ENCODE data around the gene TMEM9. TPM values are rescaled to one million over a fixed set of nuclear protein-coding genes. Genes with fewer than 3 reads are reported as not detected.

Gene TMEM9
- total and polyA plus RNA-seq, 4 donors = 94.4 to 179 (median 141) TPM

DNA sequence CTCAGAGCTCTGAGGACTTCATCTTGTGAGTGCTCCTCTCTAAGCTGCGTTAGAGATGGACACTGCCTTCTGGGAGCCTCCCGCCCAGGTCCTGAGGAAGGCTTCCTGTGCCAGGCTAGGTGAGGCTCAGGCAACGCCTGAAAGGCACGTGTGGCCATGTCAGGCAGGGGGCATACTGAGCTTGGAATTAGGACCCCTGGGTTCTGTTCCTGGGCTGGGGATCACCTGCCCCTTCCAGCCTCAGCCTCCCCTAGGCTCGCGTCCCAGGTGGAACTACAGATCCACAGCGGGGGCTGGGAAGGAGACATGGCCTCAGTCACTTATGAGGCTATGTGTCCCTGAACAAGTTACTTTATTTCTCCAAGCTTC is 17.3 kb downstream of the TMEM9 start:
- Histone ChIP-seq H3K36me3 (ENCODE audit: control insufficient read depth, insufficient read depth, low read length) (peaks cover 78% of the 10 kb centered on the region), H3K27ac (ENCODE audit: low read depth, low read length) (no peak overlapping the region), H3K4me3 (ENCODE audit: low read depth, low read length) (no peak overlapping the region), H3K27me3 (ENCODE audit: control insufficient read depth, insufficient read depth, low read length) (no peaks in the 10 kb centered on the region), H3K4me1 (ENCODE audit: control insufficient read depth, insufficient read depth, low read length) (peaks cover 21% of the 10 kb centered on the region), H3K9me3 (ENCODE audit: control insufficient read depth, insufficient read depth, low read length) (no peaks in the 10 kb centered on the region)
- 92% methylated on average over 6 of the region's 7 CpGs for WGBS (ENCODE audit: insufficient coverage)
- no peak for DNase-seq (ENCODE audit: low read depth in 4 of 6, low spot score in 6 of 6)

GRCh38 chr1:201136355-201137023 is 17.8 kb downstream of the TMEM9 start:
- no peaks in the 10 kb centered on the region for H3K9me3 ChIP-seq (ENCODE audit: control insufficient read depth, insufficient read depth, low read length)
- H3K4me1 ChIP-seq (ENCODE audit: control insufficient read depth, insufficient read depth, low read length) = peaks cover 21% of the 10 kb centered on the region
- WGBS (ENCODE audit: insufficient coverage) = 83% methylated on average over 6 of the region's 8 CpGs
- peaks cover 74% of the 10 kb centered on the region for H3K36me3 ChIP-seq (ENCODE audit: control insufficient read depth, insufficient read depth, low read length)
- no peak overlapping the region for H3K27ac ChIP-seq (ENCODE audit: low read depth, low read length)
- H3K4me3 ChIP-seq (ENCODE audit: low read depth, low read length) = no peak overlapping the region
- no peaks in the 10 kb centered on the region for H3K27me3 ChIP-seq (ENCODE audit: control insufficient read depth, insufficient read depth, low read length)
- DNase-seq (ENCODE audit: low read depth in 4 of 6, low spot score in 6 of 6) = no peak

DNA sequence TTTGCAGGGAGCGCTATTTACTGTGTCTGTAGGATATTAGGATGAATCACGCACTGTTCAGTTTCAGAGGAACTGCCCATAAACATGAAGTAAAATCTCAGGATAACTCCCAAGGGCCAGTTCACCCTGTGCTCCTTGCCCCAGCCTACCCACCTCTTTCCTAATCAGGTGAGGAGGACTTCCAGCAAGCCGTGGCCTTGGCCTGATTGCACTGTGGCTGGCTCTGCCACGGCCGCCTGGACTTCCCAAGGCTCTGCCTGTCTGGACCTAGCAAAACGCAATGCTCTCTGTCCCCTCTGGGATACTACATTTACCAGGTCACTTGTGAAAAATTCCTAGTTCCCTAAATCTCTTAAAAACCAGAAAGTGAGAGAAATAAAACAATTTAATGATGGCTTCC is 19.9 kb downstream of the TMEM9 start:
- peaks cover 54% of the 10 kb centered on the region for H3K36me3 ChIP-seq (ENCODE audit: control insufficient read depth, insufficient read depth, low read length)
- H3K27ac ChIP-seq (ENCODE audit: low read depth, low read length) = no peak overlapping the region
- no peaks in the 10 kb centered on the region for H3K9me3 ChIP-seq (ENCODE audit: control insufficient read depth, insufficient read depth, low read length)
- H3K4me1 ChIP-seq (ENCODE audit: control insufficient read depth, insufficient read depth, low read length) = peaks cover 20% of the 10 kb centered on the region
- DNase-seq (ENCODE audit: low read depth in 4 of 6, low spot score in 6 of 6) = no peak
- H3K27me3 ChIP-seq (ENCODE audit: control insufficient read depth, insufficient read depth, low read length) = no peaks in the 10 kb centered on the region
- no peak overlapping the region for H3K4me3 ChIP-seq (ENCODE audit: low read depth, low read length)
- WGBS (ENCODE audit: insufficient coverage) = 93% methylated on average over 2 of the region's 6 CpGs

DNA sequence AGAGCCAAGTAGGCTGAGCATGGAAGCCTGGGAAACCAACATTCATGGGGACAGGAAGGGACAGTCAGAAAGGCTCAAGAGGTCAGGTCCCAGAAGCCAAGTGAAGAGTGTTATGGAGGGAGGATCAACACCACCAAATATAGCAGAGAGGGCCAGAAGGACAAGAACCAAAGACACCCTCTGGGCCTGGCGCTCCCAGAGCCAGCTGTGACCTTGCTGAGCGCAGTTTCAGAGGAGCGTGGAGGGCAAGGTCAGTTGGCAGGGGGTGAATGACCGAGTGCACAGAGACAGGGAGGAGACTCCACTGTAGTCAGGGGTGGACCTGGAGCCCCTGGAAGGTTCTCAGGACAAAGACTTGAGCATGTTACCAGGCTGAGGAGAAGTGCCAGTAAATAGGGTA is 22.9 kb downstream of the TMEM9 start:
- 79% methylated on average over 4 of the region's 4 CpGs for WGBS (ENCODE audit: insufficient coverage)
- DNase-seq (ENCODE audit: low read depth in 4 of 6, low spot score in 6 of 6) = no peak
- H3K36me3 ChIP-seq (ENCODE audit: control insufficient read depth, insufficient read depth, low read length) = peaks cover 32% of the 10 kb centered on the region
- peaks cover 10% of the 10 kb centered on the region for H3K4me1 ChIP-seq (ENCODE audit: control insufficient read depth, insufficient read depth, low read length)
- H3K4me3 ChIP-seq (ENCODE audit: low read depth, low read length) = no peak overlapping the region
- H3K27me3 ChIP-seq (ENCODE audit: control insufficient read depth, insufficient read depth, low read length) = peaks cover 3% of the 10 kb centered on the region
- H3K27ac ChIP-seq (ENCODE audit: low read depth, low read length) = no peak overlapping the region
- H3K9me3 ChIP-seq (ENCODE audit: control insufficient read depth, insufficient read depth, low read length) = no peaks in the 10 kb centered on the region

GRCh38 chr1:201128962-201129361 is 25.3 kb downstream of the TMEM9 start:
- peaks cover 3% of the 10 kb centered on the region for H3K27me3 ChIP-seq (ENCODE audit: control insufficient read depth, insufficient read depth, low read length)
- no peak overlapping the region for H3K27ac ChIP-seq (ENCODE audit: low read depth, low read length)
- no peaks in the 10 kb centered on the region for H3K9me3 ChIP-seq (ENCODE audit: control insufficient read depth, insufficient read depth, low read length)
- 93% methylated on average over 13 of the region's 13 CpGs for WGBS (ENCODE audit: insufficient coverage)
- H3K36me3 ChIP-seq (ENCODE audit: control insufficient read depth, insufficient read depth, low read length) = peaks cover 8% of the 10 kb centered on the region
- H3K4me3 ChIP-seq (ENCODE audit: low read depth, low read length) = no peak overlapping the region
- peaks cover 10% of the 10 kb centered on the region for H3K4me1 ChIP-seq (ENCODE audit: control insufficient read depth, insufficient read depth, low read length)
- no peak for DNase-seq (ENCODE audit: low read depth in 4 of 6, low spot score in 6 of 6)

- H3K27ac ChIP-seq (ENCODE audit: low read depth, low read length) = no peak overlapping the region
- peaks cover 3% of the 10 kb centered on the region for H3K27me3 ChIP-seq (ENCODE audit: control insufficient read depth, insufficient read depth, low read length)
- 75% methylated on average over 3 of the region's 9 CpGs for WGBS (ENCODE audit: insufficient coverage)
- H3K9me3 ChIP-seq (ENCODE audit: control insufficient read depth, insufficient read depth, low read length) = no peaks in the 10 kb centered on the region
- H3K36me3 ChIP-seq (ENCODE audit: control insufficient read depth, insufficient read depth, low read length) = peaks cover 7% of the 10 kb centered on the region
- H3K4me1 ChIP-seq (ENCODE audit: control insufficient read depth, insufficient read depth, low read length) = peaks cover 10% of the 10 kb centered on the region
- DNase-seq (ENCODE audit: low read depth in 4 of 6, low spot score in 6 of 6) = peak in 1 of 6 donors; percentile 34
- H3K4me3 ChIP-seq (ENCODE audit: low read depth, low read length) = no peak overlapping the region
Measured at GRCh38 chr1:201128476-201128875, 25.8 kb downstream of the TMEM9 start.

- Histone ChIP-seq H3K9me3 (ENCODE audit: control insufficient read depth, insufficient read depth, low read length) (no peaks in the 10 kb centered on the region), H3K4me1 (ENCODE audit: control insufficient read depth, insufficient read depth, low read length) (peaks cover 10% of the 10 kb centered on the region), H3K36me3 (ENCODE audit: control insufficient read depth, insufficient read depth, low read length) (peaks cover 7% of the 10 kb centered on the region), H3K27me3 (ENCODE audit: control insufficient read depth, insufficient read depth, low read length) (peaks cover 3% of the 10 kb centered on the region), H3K4me3 (ENCODE audit: low read depth, low read length) (no peak overlapping the region), H3K27ac (ENCODE audit: low read depth, low read length) (no peak overlapping the region)
- 76% methylated on average over 14 of the region's 17 CpGs for WGBS (ENCODE audit: insufficient coverage)
- DNase-seq (ENCODE audit: low read depth in 4 of 6, low spot score in 6 of 6) = no peak
Measured at GRCh38 chr1:201127755-201128455, 26.4 kb downstream of the TMEM9 start.

DNA sequence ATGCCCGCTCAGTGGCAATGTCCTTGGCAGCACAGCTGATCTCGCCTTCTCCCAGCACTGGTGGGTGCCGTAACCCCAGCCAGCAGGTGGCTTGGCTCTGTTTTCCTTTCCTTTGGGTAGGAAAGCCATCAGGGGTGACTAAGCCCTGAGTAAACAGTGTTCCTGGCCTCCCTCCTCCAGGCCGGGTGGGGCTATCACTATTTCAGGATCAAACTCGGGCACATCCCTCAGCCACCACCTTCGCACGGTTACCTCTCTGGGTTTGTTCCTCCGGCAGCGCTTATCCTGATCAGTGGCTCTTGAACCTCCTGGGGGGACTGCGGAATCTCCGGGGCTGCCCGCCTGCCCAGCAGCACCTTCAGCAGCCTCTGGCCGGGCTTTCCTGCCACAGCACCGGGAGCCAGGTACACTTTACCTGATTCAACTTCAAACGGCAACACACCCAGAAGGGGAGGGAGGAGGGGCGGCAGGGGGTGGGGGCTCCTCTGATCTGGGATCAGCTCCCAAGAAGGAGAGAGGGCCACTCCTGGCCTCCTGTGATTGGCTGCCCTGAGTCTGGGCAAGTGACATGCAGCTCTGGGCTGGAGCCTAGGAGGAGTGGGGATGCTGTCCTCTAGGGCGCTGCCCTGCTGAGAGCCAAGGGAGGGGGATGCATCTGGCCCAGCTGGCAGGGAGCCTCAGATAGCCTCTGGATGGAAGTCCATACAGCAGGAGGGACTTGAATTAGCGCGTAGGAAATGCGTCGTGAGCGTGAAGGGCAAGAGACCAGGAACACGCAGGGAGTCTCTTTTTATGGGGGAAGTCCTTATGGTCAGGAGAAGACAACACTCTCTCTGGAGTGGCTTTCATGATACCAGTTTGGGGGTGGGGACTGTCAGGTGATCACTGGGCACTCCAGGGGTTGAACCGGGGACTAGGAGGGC is 27.2 kb downstream of the TMEM9 start, which contains the start of gene ASCL5:
TSS of gene ASCL5 (minus strand) at position 353 of the 923 bp plus-strand sequence. CDS start 11,812 bp downstream, outside the sequence.
- DNase-seq (ENCODE audit: low read depth in 4 of 6, low spot score in 6 of 6) = no peak
- H3K36me3 ChIP-seq (ENCODE audit: control insufficient read depth, insufficient read depth, low read length) = peaks cover 2% of the 10 kb centered on the region
- peaks cover 3% of the 10 kb centered on the region for H3K27me3 ChIP-seq (ENCODE audit: control insufficient read depth, insufficient read depth, low read length)
- no peaks in the 10 kb centered on the region for H3K9me3 ChIP-seq (ENCODE audit: control insufficient read depth, insufficient read depth, low read length)
- no peak within 1 kb of the TSS for H3K4me3 ChIP-seq (ENCODE audit: low read depth, low read length)
- H3K4me1 ChIP-seq (ENCODE audit: control insufficient read depth, insufficient read depth, low read length) = peaks cover 10% of the 10 kb centered on the region
- 52% methylated on average over 20 of the region's 24 CpGs for WGBS (ENCODE audit: insufficient coverage)
- no peak within 1 kb of the TSS for H3K27ac ChIP-seq (ENCODE audit: low read depth, low read length)

GRCh38 chr1:201126463-201126831 is 27.8 kb downstream of the TMEM9 start:
- no peaks in the 10 kb centered on the region for H3K9me3 ChIP-seq (ENCODE audit: control insufficient read depth, insufficient read depth, low read length)
- peaks cover 10% of the 10 kb centered on the region for H3K4me1 ChIP-seq (ENCODE audit: control insufficient read depth, insufficient read depth, low read length)
- 45% methylated on average over 3 of the region's 3 CpGs for WGBS (ENCODE audit: insufficient coverage)
- peaks cover 3% of the 10 kb centered on the region for H3K27me3 ChIP-seq (ENCODE audit: control insufficient read depth, insufficient read depth, low read length)
- H3K4me3 ChIP-seq (ENCODE audit: low read depth, low read length) = no peak overlapping the region
- H3K36me3 ChIP-seq (ENCODE audit: control insufficient read depth, insufficient read depth, low read length) = no peaks in the 10 kb centered on the region
- DNase-seq (ENCODE audit: low read depth in 4 of 6, low spot score in 6 of 6) = no peak
- H3K27ac ChIP-seq (ENCODE audit: low read depth, low read length) = no peak overlapping the region

All from spinal cord (tissue), 10 donors.